Retina (tissue), 1 donor: ENCODE results near the gene HDAC9.

Experiments
- DNase-seq: peaks from one replicate; pipeline ENCODE4 v3.0.0-alpha.2; 2016

The HDAC9 gene

GRCh38 chr7:18495412-18496340 lies at the start of gene HDAC9:
Gene HDAC9, plus strand, starts transcription at chr7:18495749. Its CDS starts 554 bp downstream, at chr7:18496303.
- peak; percentile 93 for DNase-seq

- DNase-seq, result peak; percentile 15
Measured at GRCh38 chr7:18445916-18446520, 49.5 kb upstream of the HDAC9 start.

GRCh38 chr7:18450019-18450418 lies 45.5 kb upstream of the HDAC9 start:
- no peak for DNase-seq

GRCh38 chr7:18455606-18456005 lies 39.9 kb upstream of the HDAC9 start:
- DNase-seq, result no peak

- no peak for DNase-seq
Measured at GRCh38 chr7:18457832-18458231, 37.7 kb upstream of the HDAC9 start.

- no peak for DNase-seq
Measured at GRCh38 chr7:18458830-18459229, 36.7 kb upstream of the HDAC9 start.

- DNase-seq, result no peak
Measured at GRCh38 chr7:18459484-18460245, 35.9 kb upstream of the HDAC9 start.

- DNase-seq, result no peak
Measured at GRCh38 chr7:18461785-18462467, 33.6 kb upstream of the HDAC9 start.

- DNase-seq, result no peak
Measured at GRCh38 chr7:18464830-18465229, 30.7 kb upstream of the HDAC9 start.

GRCh38 chr7:18467011-18467410 lies 28.5 kb upstream of the HDAC9 start:
- no peak for DNase-seq

GRCh38 chr7:18468795-18469194 lies 26.8 kb upstream of the HDAC9 start:
- no peak for DNase-seq

GRCh38 chr7:18469316-18469715 lies 26.2 kb upstream of the HDAC9 start:
- no peak for DNase-seq

GRCh38 chr7:18471476-18472160 lies 23.9 kb upstream of the HDAC9 start:
- DNase-seq, result no peak

GRCh38 chr7:18472161-18472483 lies 23.4 kb upstream of the HDAC9 start:
- DNase-seq, result no peak

GRCh38 chr7:18473119-18473518 lies 22.4 kb upstream of the HDAC9 start:
- no peak for DNase-seq

GRCh38 chr7:18474944-18475343 lies 20.6 kb upstream of the HDAC9 start:
- no peak for DNase-seq

GRCh38 chr7:18475488-18475887 lies 20.1 kb upstream of the HDAC9 start:
- DNase-seq, result no peak

GRCh38 chr7:18481776-18482175 lies 13.8 kb upstream of the HDAC9 start:
- DNase-seq, result no peak

GRCh38 chr7:18488049-18488448 lies 7.5 kb upstream of the HDAC9 start:
- no peak for DNase-seq

- no peak for DNase-seq
Measured at GRCh38 chr7:18489624-18490023, 5.9 kb upstream of the HDAC9 start.

GRCh38 chr7:18491871-18492270 lies 3.7 kb upstream of the HDAC9 start:
- DNase-seq, result no peak

- DNase-seq, result no peak
Measured at GRCh38 chr7:18494406-18494805, 1.1 kb upstream of the HDAC9 start.
